GM06990 (cell line): Measurements from ENCODE around the gene ZBTB44.
"Not testable (repeated sequence)": the region's sequence is repeated elsewhere in the genome, so short reads cannot be mapped to it uniquely, and the experiment has no call there.

Experiments used
- DNase-seq: peaks from one replicate; pipeline ENCODE4 v3.0.0-alpha.2; 2011; ENCODE audit not compliant: insufficient read length; ENCODE audit errors: extremely low read depth
- H3K27me3 ChIP-seq: replicated peaks from 2 replicates; pipeline ENCODE4 v1.6.0; 2011; ENCODE audit warnings: low read length; ENCODE audit not compliant: control insufficient read depth, insufficient read depth
- H3K36me3 ChIP-seq: 2 replicates; pipeline ENCODE4 v1.5.1; 2011; ENCODE audit warnings: low read length; ENCODE audit not compliant: control insufficient read depth, insufficient read depth
- H3K4me3 ChIP-seq: replicated peaks from 2 replicates; pipeline ENCODE4 v1.5.1; 2011; ENCODE audit warnings: low read depth, mild to moderate bottlenecking, control low read depth, low read length
- TF ChIP-seq, protein P1 (sequence below): IDR thresholded peaks from 2 replicates; pipeline ENCODE4 v1.5.1; 2011; ENCODE audit warnings: low read length, control low read depth, mild to moderate bottlenecking, inconsistent platforms; ENCODE audit not compliant: insufficient read depth, poor library complexity, severe bottlenecking

Gene ZBTB44

DNA sequence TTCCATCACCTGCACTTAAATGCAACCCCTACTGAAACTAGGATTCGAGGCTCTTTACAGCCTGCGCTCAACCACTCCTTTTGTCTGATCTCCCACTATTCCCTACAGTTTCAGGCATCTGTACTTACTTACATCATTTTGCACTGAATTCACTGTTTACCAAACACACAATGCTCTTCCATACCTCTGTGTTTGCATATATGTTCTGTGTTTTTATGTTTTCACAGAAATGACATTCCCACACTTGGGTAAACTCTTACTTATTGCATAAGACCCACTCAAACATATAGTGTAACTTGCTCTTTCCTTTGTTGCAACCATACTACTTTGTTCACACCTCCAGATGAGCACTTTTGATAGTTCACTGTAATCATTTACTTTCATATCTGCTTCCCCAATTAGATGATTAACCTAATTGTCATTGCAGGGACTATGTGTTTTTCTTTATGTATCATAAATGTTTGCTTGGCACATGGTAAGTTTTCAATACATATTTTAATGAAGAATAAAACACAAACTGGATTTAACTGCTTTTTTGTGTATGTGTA, 54.6 kb downstream of the ZBTB44 start:
- H3K36me3 ChIP-seq: no peaks in the 10 kb centered on the region
- H3K4me3 ChIP-seq: no peak overlapping the region
- H3K27me3 ChIP-seq: no peaks in the 10 kb centered on the region
- DNase-seq: no peak
- TF ChIP-seq, protein P1, sequence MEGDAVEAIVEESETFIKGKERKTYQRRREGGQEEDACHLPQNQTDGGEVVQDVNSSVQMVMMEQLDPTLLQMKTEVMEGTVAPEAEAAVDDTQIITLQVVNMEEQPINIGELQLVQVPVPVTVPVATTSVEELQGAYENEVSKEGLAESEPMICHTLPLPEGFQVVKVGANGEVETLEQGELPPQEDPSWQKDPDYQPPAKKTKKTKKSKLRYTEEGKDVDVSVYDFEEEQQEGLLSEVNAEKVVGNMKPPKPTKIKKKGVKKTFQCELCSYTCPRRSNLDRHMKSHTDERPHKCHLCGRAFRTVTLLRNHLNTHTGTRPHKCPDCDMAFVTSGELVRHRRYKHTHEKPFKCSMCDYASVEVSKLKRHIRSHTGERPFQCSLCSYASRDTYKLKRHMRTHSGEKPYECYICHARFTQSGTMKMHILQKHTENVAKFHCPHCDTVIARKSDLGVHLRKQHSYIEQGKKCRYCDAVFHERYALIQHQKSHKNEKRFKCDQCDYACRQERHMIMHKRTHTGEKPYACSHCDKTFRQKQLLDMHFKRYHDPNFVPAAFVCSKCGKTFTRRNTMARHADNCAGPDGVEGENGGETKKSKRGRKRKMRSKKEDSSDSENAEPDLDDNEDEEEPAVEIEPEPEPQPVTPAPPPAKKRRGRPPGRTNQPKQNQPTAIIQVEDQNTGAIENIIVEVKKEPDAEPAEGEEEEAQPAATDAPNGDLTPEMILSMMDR: no peak

DNA sequence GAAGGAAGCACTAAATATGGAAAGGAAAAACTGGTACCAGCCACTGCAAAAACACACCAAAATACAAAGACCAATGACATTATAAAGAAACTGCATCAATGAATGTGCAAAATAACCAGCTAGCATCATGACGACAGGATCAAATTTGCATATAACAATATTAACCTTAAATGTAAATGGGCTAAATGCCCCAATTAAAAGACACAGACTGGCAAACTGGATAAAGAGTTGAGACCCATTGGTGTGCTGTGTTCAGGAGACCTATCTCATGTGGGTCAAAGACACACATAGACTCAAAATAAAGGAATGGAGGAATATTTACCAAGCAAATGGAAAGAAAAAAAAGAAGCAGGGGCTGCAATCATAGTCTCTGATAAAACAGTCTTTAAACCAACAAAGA, 63.0 kb downstream of the ZBTB44 start:
- H3K36me3 ChIP-seq, H3K4me3 ChIP-seq, H3K27me3 ChIP-seq, DNase-seq: not testable (repeated sequence)

DNA sequence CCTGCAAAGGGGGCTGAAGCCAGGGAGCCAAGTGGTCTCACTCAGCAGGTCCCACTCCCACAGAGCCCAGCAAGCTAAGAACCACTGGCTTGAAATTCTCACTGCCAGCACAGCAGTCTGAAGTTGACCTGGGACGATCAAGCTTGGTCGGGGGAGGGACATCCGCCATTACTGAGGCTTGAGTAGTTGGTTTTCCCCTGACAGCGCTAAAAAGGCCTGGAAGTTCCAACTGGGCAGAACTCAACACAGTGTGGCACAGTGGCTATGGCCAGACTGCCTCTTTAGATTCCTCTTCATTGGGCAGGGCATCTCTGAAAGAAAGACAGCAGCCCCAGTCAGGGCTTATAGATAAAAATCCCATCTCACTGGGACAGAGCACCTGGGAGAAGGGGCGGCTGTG, 64.8 kb downstream of the ZBTB44 start:
- H3K36me3 ChIP-seq: not testable (repeated sequence)

DNA sequence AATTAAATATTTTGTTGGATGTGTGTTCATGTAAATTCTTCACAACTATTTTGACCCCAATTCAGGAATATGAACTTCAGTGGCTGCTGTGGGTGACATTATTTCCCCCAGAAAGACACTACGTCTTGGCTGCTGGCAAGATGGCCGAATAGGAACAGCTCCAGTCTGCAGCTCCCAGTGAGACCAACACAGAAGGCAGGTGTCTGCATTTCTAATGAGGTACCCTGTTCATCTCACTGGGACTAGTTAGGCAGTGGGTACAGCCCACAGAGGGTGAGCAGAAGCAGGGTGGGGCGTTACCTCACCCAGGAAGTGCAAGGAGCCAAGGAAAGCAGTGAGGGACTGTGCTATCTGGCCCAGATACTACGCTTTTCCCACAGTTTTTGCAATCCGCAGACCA, 65.3 kb downstream of the ZBTB44 start:
- TF ChIP-seq, protein P1: no peak
- no peaks in the 10 kb centered on the region for H3K36me3 ChIP-seq
- no peaks in the 10 kb centered on the region for H3K27me3 ChIP-seq
- no peak overlapping the region for H3K4me3 ChIP-seq
- DNase-seq: no peak

More for the DNA sequence above, 64.8 kb downstream of the ZBTB44 start:
- H3K4me3 ChIP-seq, H3K27me3 ChIP-seq, DNase-seq: not testable (repeated sequence)

DNA sequence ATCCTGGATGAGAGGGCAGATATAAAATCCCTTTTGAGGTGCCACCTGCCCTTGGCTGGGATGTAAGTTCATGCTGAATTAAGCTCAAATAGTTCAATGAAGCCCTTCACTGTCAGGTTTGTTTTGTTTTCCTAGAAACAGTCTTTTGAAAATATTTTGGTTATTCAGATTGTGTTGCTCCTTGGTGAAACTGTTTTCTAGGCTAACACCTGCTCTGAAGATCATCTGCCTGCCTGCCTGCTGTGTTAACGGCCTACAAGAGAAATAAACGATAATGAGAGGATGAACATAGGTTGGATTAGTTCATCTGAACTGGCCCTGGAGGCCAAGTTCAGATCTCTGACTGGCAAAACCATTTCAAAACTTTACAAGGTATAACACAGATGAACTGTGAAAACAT, 67.4 kb downstream of the ZBTB44 start:
- TF ChIP-seq, protein P1: no peak
- Histone ChIP-seq H3K27me3 (no peaks in the 10 kb centered on the region), H3K36me3 (no peaks in the 10 kb centered on the region), H3K4me3 (no peak overlapping the region)
- no peak for DNase-seq

DNA sequence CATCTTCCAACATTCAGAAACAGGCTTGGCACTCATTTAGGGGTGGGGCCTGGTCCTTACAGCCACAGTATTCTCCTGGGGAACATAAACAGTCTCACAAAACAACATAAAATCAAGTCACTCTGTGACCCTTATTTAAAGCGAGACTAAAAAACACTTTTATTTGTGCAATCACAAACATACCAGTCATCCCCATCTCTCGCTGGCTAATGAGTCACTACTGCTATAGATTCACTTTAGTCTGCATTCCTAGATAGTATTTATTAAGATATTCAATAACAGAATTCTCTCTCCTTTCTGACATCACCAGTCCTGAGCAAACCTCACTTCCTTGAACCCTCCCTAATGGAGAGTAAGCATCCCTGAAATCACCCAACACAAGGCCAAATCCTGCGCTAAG, 68.0 kb downstream of the ZBTB44 start:
- no peak overlapping the region for H3K4me3 ChIP-seq
- no peaks in the 10 kb centered on the region for H3K36me3 ChIP-seq
- TF ChIP-seq, protein P1: no peak
- no peak for DNase-seq
- no peaks in the 10 kb centered on the region for H3K27me3 ChIP-seq

DNA sequence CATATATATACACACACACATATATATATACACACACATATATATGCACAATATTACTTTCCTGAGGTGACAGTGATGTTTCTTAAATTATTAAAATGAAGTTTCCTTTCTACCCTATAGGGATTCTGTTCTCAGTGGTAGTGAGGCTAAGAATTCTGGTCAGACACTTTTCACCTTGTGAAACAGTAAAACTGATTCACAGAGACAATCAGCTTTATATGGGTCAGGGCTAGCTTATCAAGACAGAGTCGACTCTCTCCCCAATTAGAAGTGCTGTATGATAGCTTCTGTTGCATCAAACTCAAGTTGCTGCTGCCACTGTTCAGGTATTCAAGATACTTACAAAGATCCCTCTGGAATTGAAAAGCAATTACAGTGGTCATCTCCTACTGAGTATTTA, 68.4 kb downstream of the ZBTB44 start:
- H3K4me3 ChIP-seq: no peak overlapping the region
- H3K36me3 ChIP-seq: no peaks in the 10 kb centered on the region
- no peak for DNase-seq
- H3K27me3 ChIP-seq: no peaks in the 10 kb centered on the region
- TF ChIP-seq, protein P1: no peak

DNA sequence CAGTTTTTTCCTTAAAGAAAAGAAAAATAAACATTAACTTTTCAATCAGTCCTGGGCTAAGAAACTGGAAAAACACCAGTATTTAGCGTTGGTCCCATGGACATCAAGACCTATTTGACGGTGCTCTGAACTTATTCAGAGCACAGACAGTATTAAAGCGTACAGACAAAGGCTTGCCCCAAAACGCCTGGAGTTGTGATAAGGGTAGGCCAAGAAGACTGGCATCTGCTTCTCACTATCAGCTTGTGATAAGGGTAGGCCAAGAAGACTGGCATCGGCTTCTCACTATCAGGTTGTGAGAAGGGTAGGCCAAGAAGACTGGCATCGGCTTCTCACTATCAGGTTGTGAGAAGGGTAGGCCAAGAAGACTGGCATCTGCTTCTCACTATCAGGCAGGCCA, 69.3 kb downstream of the ZBTB44 start:
- not testable (repeated sequence) for H3K36me3 ChIP-seq, H3K4me3 ChIP-seq, H3K27me3 ChIP-seq, DNase-seq
